Retina (tissue), 1 donor: ENCODE results near the gene CUBN.

Experiments
- DNase-seq: peaks from one replicate; pipeline ENCODE4 v3.0.0-alpha.2; 2016

CUBN gene

GRCh38 chr10:17101257-17101909 lies 28.2 kb downstream of the CUBN start:
- no peak for DNase-seq

DNA sequence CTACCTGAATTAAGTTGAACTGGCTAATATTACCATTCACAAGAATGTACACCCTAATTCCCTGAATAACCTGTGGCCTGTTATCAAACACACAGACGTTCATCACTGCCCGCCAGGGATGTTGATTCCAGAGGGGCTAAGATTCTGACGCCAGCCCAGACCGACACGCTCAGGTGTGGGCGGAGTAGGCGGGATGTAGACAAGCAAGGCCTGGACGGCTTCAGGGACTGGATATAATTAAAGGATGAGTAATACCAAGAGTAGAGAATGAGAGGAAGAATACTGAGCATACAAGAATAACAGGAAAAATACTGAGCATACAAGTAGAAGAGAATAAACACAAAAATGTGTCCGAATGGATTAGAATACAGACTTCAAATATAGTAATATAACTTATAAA lies 29.0 kb downstream of the CUBN start:
- no peak for DNase-seq

DNA sequence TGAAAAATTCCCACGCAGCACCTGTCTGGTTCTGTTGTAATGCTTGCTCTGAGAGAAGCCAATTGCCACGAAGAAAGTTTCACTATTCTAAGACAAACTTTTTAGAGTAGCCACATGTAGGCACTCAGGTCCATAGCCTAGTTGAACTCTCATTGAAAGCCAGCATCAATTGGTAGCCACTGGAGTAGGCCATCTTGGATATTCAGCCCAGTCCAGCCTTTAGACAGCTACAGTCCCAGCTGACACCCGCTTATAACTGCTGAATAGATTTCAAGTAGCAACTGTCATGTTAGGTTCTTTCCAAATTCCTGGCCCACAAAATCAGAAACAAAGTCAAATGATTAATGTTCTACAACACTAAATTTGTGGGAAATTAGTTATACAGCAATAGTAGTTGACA lies 31.6 kb downstream of the CUBN start:
- DNase-seq = no peak

GRCh38 chr10:17094844-17095243 lies 34.8 kb downstream of the CUBN start:
- no peak for DNase-seq

GRCh38 chr10:17092986-17093803 lies 36.4 kb downstream of the CUBN start:
- no peak for DNase-seq

GRCh38 chr10:17092216-17092944 lies 37.2 kb downstream of the CUBN start:
- no peak for DNase-seq

GRCh38 chr10:17088118-17088806 lies 41.3 kb downstream of the CUBN start:
- no peak for DNase-seq

DNA sequence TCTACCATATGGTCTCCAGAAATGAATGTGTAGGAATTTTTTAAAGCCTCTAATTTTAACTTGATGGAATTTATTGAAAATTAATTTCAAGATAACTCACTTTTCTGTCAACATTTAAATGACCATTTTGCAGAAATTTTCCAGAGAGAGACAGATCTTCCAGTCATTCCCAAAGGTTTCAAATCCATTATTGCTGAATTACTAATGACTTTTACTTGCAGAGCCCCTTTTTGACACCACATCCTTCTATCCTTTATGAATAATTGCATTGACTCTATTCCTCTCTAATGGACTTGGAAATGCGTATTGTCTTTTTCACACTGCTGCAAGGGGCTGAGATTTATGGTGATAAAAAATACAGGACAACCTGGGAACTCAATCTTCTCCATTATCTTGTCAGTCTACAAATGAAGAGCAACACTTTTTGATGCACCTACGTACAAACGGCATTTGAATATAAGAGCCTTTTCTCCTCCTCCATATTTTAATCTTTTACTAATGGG lies 42.7 kb downstream of the CUBN start:
- DNase-seq = no peak

- DNase-seq = no peak
Observed at GRCh38 chr10:17085011-17085725, 44.4 kb downstream of the CUBN start.

DNA sequence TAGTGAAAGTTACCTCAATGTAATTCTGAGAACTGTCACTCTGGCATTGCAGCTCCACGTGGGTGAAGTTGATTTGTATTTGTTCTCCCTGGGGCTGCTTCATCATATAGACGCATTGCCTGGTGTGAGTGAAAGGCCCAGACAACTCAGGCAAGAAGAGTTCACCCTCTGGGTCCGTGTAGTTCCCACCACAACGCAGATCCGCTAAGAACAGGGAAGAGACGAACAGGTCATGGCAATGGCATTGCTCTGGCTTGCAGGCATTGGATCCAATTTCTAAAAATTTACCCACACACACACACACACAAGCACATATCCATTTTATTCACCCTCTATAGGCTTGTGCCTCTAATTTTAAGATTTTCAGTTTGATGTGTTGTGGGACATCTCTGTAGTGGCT lies 45.4 kb downstream of the CUBN start:
- DNase-seq = no peak

GRCh38 chr10:17081431-17081830 lies 48.2 kb downstream of the CUBN start:
- DNase-seq = no peak

GRCh38 chr10:17077890-17078289 lies 51.7 kb downstream of the CUBN start:
- DNase-seq = no peak

GRCh38 chr10:17077346-17077781 lies 52.2 kb downstream of the CUBN start:
- no peak for DNase-seq

- no peak for DNase-seq
Observed at GRCh38 chr10:17076626-17077345, 52.8 kb downstream of the CUBN start.

DNA sequence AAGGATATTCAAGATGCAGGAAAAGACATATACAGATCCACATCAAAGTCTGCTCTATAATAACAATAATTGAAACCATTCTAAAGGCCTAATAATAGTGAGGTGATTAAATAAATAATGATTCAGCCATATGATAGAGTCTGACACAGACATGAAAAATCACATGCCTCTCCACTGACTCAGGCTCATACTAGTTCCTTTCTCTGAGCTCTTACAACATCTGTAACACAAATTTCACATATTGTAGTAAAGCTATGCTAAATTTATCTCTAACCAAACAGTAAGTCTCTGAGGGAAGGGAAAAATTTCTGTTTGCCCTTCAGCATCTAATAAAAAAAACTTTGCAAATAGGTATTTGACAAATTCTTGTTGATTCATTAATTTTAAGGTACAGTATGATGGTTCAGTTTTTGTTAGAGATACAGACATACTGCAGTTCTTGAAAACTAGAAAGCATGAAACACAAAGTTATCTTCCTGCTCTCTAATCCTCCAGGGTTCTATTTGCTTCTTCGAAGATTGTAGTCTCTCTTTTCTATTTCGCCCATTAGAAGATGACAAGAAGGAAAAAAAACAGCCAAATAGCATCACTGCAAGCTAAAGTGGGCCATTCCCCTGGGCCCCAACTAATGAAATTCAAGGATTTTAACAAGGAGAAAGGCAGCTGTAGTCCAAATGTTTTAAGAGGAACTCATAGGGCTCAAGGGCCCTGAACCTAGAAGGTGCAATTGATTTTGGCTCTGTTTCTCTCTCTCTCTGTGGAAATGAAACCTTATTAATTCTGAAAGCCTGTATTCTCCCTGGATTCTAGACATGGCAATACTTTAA lies 53.9 kb downstream of the CUBN start:
- DNase-seq = peak; percentile 36

DNA sequence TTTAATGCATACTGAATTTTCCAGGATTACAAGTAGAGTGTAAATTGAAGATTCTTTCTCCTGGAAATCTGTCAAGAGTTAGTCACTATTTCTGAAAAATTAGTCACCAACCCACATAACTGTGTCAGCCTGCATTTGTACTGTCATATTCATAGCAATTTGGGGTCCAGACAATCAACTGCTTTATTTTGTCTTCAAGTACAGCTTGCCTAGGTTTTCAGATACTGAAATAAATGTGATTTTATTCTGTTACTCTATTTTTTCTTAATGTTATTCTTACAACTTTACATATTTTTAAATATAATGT lies 55.1 kb downstream of the CUBN start:
- no peak for DNase-seq

GRCh38 chr10:17073725-17074540 lies 55.7 kb downstream of the CUBN start:
- no peak for DNase-seq

- no peak for DNase-seq
Observed at GRCh38 chr10:17068953-17069352, 60.7 kb downstream of the CUBN start.

DNA sequence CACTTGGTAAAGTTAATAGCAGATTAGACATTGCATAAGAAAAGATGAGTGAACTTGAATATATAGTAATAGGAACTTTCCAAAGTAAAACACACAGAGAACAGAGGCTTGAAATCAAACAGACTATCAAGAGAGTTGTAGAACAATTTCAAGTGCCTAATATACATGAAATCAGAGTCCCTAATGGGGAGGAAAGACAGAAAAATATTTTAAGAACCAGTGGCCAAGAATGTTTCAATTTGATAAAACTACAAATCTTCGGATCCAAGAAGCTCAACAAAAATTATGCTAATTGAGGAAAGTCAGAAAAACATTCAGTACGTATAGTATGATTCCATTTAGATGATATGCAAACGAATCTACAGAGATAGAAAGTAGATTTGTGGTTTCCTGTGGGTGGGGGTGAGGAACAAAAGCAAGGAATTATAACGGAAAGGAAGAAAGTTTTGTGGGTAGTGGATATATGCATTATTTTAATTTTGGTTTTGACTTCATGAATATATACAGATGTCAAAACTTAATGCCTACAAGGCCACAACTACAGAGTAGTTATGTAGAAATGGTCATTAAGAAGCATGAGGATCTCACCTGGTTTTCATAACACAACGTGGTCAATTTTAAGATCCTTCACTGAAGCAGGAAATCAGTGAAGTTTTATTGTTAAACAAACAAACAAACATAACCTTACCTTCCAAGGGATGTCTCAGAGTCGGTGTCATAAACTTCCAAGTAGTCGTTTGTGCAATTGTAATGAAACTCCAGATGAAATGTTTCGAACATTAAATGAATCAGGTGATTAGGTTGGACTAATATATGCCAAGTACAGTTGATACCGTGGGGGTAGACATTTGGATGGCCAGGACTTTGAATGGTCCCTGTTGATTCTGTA lies 62.0 kb downstream of the CUBN start:
- DNase-seq = no peak
